Bladder microvascular endothelial cell (primary cell): ENCODE data around the gene CASP2. TPM values are rescaled to one million over a fixed set of nuclear protein-coding genes. Genes with fewer than 3 reads are reported as not detected.

Experiments
- total RNA-seq: library from RNA; depleted of rRNA; stranded (reverse); fragments of >200 nt; gene quantifications from 2 replicates; pipeline ENCODE4 v1.2.3, GENCODE V29; 2014

CASP2 gene
- 13.4 and 36.1 TPM in 2 replicates for total RNA-seq

GRCh38 chr7:143287935-143288826 is at the start of gene CASP2:
Gene CASP2 (plus strand): TSS chr7:143288351. CDS start chr7:143288456, 105 bp downstream.

GRCh38 chr7:143263266-143264195 is 24.6 kb upstream of the CASP2 start, which contains the start of gene GSTK1:
Gene GSTK1 (plus strand): TSS chr7:143263441. CDS start chr7:143263514, 73 bp downstream.

GRCh38 chr7:143284591-143285469 is 3.3 kb upstream of the CASP2 start, which contains the start of gene TMEM139:
Gene TMEM139 (plus strand): TSS chr7:143284958. CDS start chr7:143285958, 1,000 bp downstream.

GRCh38 chr7:143315776-143316175 is 27.6 kb downstream of the CASP2 start, which contains the start of gene CLCN1:
Gene CLCN1 (plus strand): TSS chr7:143316111. CDS start chr7:143316213, 102 bp downstream.

Other genes starting within 250 kb of the CASP2 start
- not detected in 2 replicates for gene OR6V1, start 236.0 kb upstream of the CASP2 start, total RNA-seq
- gene PIP, start 156.3 kb upstream of the CASP2 start, total RNA-seq = not detected in 2 replicates
- not detected in 2 replicates for gene TAS2R39, start 104.9 kb upstream of the CASP2 start, total RNA-seq
- gene TAS2R40, start 66.3 kb upstream of the CASP2 start, total RNA-seq = not detected in 2 replicates
- gene GSTK1, start 24.9 kb upstream of the CASP2 start, total RNA-seq = 66.7 and 80.7 TPM in 2 replicates
- 0.19 TPM in 1 of 2 replicates, not detected in the other for gene TMEM139, start 3.4 kb upstream of the CASP2 start, total RNA-seq
- gene CLCN1, start 27.8 kb downstream of the CASP2 start, total RNA-seq = not detected in 2 replicates
- 0.44 and 0.49 TPM in 2 replicates for gene FAM131B, start 74.4 kb downstream of the CASP2 start, total RNA-seq
- gene ZYX, start 93.0 kb downstream of the CASP2 start, total RNA-seq = 18.3 and 64.6 TPM in 2 replicates
- not detected in 2 replicates for gene EPHA1, start 120.5 kb downstream of the CASP2 start, total RNA-seq
- 0.16 TPM in 1 of 2 replicates, not detected in the other for gene TAS2R60, start 155.1 kb downstream of the CASP2 start, total RNA-seq
- not detected in 2 replicates for gene TAS2R41, start 189.5 kb downstream of the CASP2 start, total RNA-seq